Fibroblast of villous mesenchyme (primary cell): Measurements from ENCODE around the gene SKAP1. TPM values are rescaled to one million over a fixed set of nuclear protein-coding genes. Genes with fewer than 3 reads are reported as not detected.

Experiments used
- DNase-seq: peaks from one replicate; pipeline ENCODE4 v3.0.0-alpha.2; 2010; ENCODE audit warnings: low read depth
- H3K4me3 ChIP-seq: 2 replicates; pipeline ENCODE4 v1.5.1; 2011; ENCODE audit warnings: low read depth, mild to moderate bottlenecking, low read length
- CTCF ChIP-seq: IDR thresholded peaks from 2 replicates; pipeline ENCODE4 v1.5.1; 2012; ENCODE audit warnings: low read depth, mild to moderate bottlenecking, low read length; ENCODE audit not compliant: insufficient read depth
- total RNA-seq: library from RNA; depleted of rRNA; stranded (reverse); fragments of >200 nt; gene quantifications from 2 replicates; pipeline ENCODE4 v1.2.3, GENCODE V29; 2012

Gene SKAP1
- total RNA-seq, 1 donor = not detected

GRCh38 chr17:48231995-48232959 lies 197.7 kb downstream of the SKAP1 start:
- no peak for TF ChIP-seq CTCF
- DNase-seq = no peak
- H3K4me3 ChIP-seq = no peak overlapping the region

- DNase-seq = no peak
- no peak for TF ChIP-seq CTCF
- H3K4me3 ChIP-seq = no peak overlapping the region
Measured at GRCh38 chr17:48229936-48230335, 200.1 kb downstream of the SKAP1 start.

- no peak overlapping the region for H3K4me3 ChIP-seq
- TF ChIP-seq CTCF = peak; percentile 4
Measured at GRCh38 chr17:48228720-48229119, 201.3 kb downstream of the SKAP1 start.

GRCh38 chr17:48225725-48226567 lies 204.1 kb downstream of the SKAP1 start:
- TF ChIP-seq CTCF = no peak
- H3K4me3 ChIP-seq = no peak overlapping the region
- DNase-seq = no peak

More at GRCh38 chr17:48228720-48229119, 201.3 kb downstream of the SKAP1 start:
- DNase-seq = no peak

- no peak for TF ChIP-seq CTCF
- no peak for DNase-seq
- H3K4me3 ChIP-seq = no peak overlapping the region
Measured at GRCh38 chr17:48223945-48224344, 206.1 kb downstream of the SKAP1 start.

- H3K4me3 ChIP-seq = no peak overlapping the region
- DNase-seq = no peak
- TF ChIP-seq CTCF = no peak
Measured at GRCh38 chr17:48219617-48220016, 210.4 kb downstream of the SKAP1 start.
